ENCODE measurements around the gene ANKH. TPM values are rescaled to one million over a fixed set of nuclear protein-coding genes. Genes with fewer than 3 reads are reported as not detected.
"Not testable (repeated sequence)": the region's sequence is repeated elsewhere in the genome, so short reads cannot be mapped to it uniquely, and the experiment has no call there.

The ANKH gene
- total RNA-seq, 2 experiments from 2014 or later: 31.3 to 41.9 TPM

GRCh38 chr5:14861123-14861765, 10.3 kb downstream of the ANKH start:
- Mint-ChIP-seq H3K4me1 (no peaks in the 10 kb centered on the region), H3K4me3 (no peak overlapping the region)

GRCh38 chr5:14859980-14860379, 11.6 kb downstream of the ANKH start:
- Mint-ChIP-seq H3K9me3 (ENCODE audit: low read depth) (no peaks in the 10 kb centered on the region), H3K4me3 (no peak overlapping the region), H3K27me3 (no peaks in the 10 kb centered on the region), H3K36me3 (peaks cover 3% of the 10 kb centered on the region), H3K4me1 (no peaks in the 10 kb centered on the region), H3K27ac (no peak overlapping the region)
- DNase-seq (no peak), ATAC-seq (no peak)
- CTCF ChIA-PET: interaction anchor here (0.6 to 1.0 kb wide), 2 partner anchors 71 to 133 kb away, joined by 3 to 4 read pairs; no protein-coding TSS in a partner anchor

More at GRCh38 chr5:14861123-14861765, 10.3 kb downstream of the ANKH start:
- DNase-seq (no peak), ATAC-seq (no peak)
- Mint-ChIP-seq H3K27ac (no peak overlapping the region), H3K9me3 (ENCODE audit: low read depth) (no peaks in the 10 kb centered on the region), H3K27me3 (no peaks in the 10 kb centered on the region), H3K36me3 (peaks cover 3% of the 10 kb centered on the region)
- CTCF ChIA-PET: interaction anchor here (1.0 kb wide), 1 partner anchor 10 kb away, joined by 5 read pairs; the partner anchor contains the start of gene ANKH

- no peaks in the 10 kb centered on the region for H3K27me3 Mint-ChIP-seq
- peaks cover 3% of the 10 kb centered on the region for H3K36me3 Mint-ChIP-seq
- no peak overlapping the region for H3K27ac Mint-ChIP-seq
- no peaks in the 10 kb centered on the region for H3K9me3 Mint-ChIP-seq (ENCODE audit: low read depth)
- CTCF ChIA-PET: interaction anchor here (0.6 to 1.0 kb wide), 2 partner anchors 12 to 132 kb away, joined by 4 read pairs; partner anchors contain the start of gene ANKH
- no peak for ATAC-seq
- no peak for DNase-seq
- H3K4me3 Mint-ChIP-seq: no peak overlapping the region
- no peaks in the 10 kb centered on the region for H3K4me1 Mint-ChIP-seq
These were observed 12.4 kb downstream of the ANKH start for GRCh38 chr5:14859150-14859549.

GRCh38 chr5:14855366-14855765, 16.2 kb downstream of the ANKH start:
- H3K36me3 Mint-ChIP-seq: peaks cover 2% of the 10 kb centered on the region
- H3K27me3 Mint-ChIP-seq: no peaks in the 10 kb centered on the region
- H3K27ac Mint-ChIP-seq: no peak overlapping the region
- H3K4me1 Mint-ChIP-seq: no peaks in the 10 kb centered on the region
- ATAC-seq (no peak), DNase-seq (no peak)
- H3K4me3 Mint-ChIP-seq: no peak overlapping the region
- no peaks in the 10 kb centered on the region for H3K9me3 Mint-ChIP-seq (ENCODE audit: low read depth)
- CTCF ChIA-PET: no interaction called here

- DNase-seq (no peak), ATAC-seq (no peak)
- Mint-ChIP-seq H3K36me3 (peaks cover 2% of the 10 kb centered on the region), H3K4me1 (no peaks in the 10 kb centered on the region), H3K27ac (no peak overlapping the region), H3K9me3 (ENCODE audit: low read depth) (no peaks in the 10 kb centered on the region), H3K4me3 (no peak overlapping the region), H3K27me3 (no peaks in the 10 kb centered on the region)
- CTCF ChIA-PET: interaction anchor here (0.7 kb wide), 1 partner anchor 15 kb away, joined by 3 read pairs; no protein-coding TSS in a partner anchor
These were observed 16.8 kb downstream of the ANKH start for GRCh38 chr5:14854799-14855198.

- no peaks in the 10 kb centered on the region for H3K4me1 Mint-ChIP-seq
- ATAC-seq: no peak
- H3K27ac Mint-ChIP-seq: no peak overlapping the region
- H3K36me3 Mint-ChIP-seq: no peaks in the 10 kb centered on the region
- CTCF ChIA-PET: no interaction called here
- no peak overlapping the region for H3K4me3 Mint-ChIP-seq
- no peaks in the 10 kb centered on the region for H3K27me3 Mint-ChIP-seq
- no peaks in the 10 kb centered on the region for H3K9me3 Mint-ChIP-seq (ENCODE audit: low read depth)
- DNase-seq: no peak
These were observed 17.9 kb downstream of the ANKH start for GRCh38 chr5:14853685-14854084.

- no peak for ATAC-seq
- H3K4me1 Mint-ChIP-seq: no peaks in the 10 kb centered on the region
- no peaks in the 10 kb centered on the region for H3K9me3 Mint-ChIP-seq (ENCODE audit: low read depth)
- no peak overlapping the region for H3K4me3 Mint-ChIP-seq
- no peaks in the 10 kb centered on the region for H3K36me3 Mint-ChIP-seq
- DNase-seq: no peak
- CTCF ChIA-PET: no interaction called here
- no peaks in the 10 kb centered on the region for H3K27me3 Mint-ChIP-seq
- no peak overlapping the region for H3K27ac Mint-ChIP-seq
These were observed 18.8 kb downstream of the ANKH start for GRCh38 chr5:14852779-14853178.

- Mint-ChIP-seq H3K4me1 (no peaks in the 10 kb centered on the region), H3K27me3 (no peaks in the 10 kb centered on the region), H3K36me3 (no peaks in the 10 kb centered on the region), H3K9me3 (ENCODE audit: low read depth) (no peaks in the 10 kb centered on the region), H3K4me3 (no peak overlapping the region), H3K27ac (no peak overlapping the region)
- DNase-seq (no peak), ATAC-seq (no peak)
- CTCF ChIA-PET: interaction anchor here (0.6 kb wide), 1 partner anchor 270 kb away, joined by 5 read pairs; no protein-coding TSS in a partner anchor
These were observed 19.5 kb downstream of the ANKH start for GRCh38 chr5:14851999-14852526.

- Mint-ChIP-seq H3K27ac (no peak overlapping the region), H3K27me3 (no peaks in the 10 kb centered on the region), H3K36me3 (no peaks in the 10 kb centered on the region), H3K4me3 (no peak overlapping the region), H3K9me3 (ENCODE audit: low read depth) (no peaks in the 10 kb centered on the region), H3K4me1 (no peaks in the 10 kb centered on the region)
- CTCF ChIA-PET: no interaction called here
- no peak for DNase-seq
- no peak for ATAC-seq
These were observed 20.0 kb downstream of the ANKH start for GRCh38 chr5:14851597-14851996.

- Mint-ChIP-seq H3K4me1 (no peaks in the 10 kb centered on the region), H3K27me3 (no peaks in the 10 kb centered on the region), H3K27ac (no peak overlapping the region), H3K4me3 (no peak overlapping the region), H3K9me3 (ENCODE audit: low read depth) (no peaks in the 10 kb centered on the region), H3K36me3 (no peaks in the 10 kb centered on the region)
- ATAC-seq (no peak), DNase-seq (no peak)
- CTCF ChIA-PET: no interaction called here
These were observed 20.5 kb downstream of the ANKH start for GRCh38 chr5:14851050-14851419.

- Mint-ChIP-seq H3K27me3 (no peaks in the 10 kb centered on the region), H3K4me1 (no peaks in the 10 kb centered on the region), H3K4me3 (no peak overlapping the region), H3K36me3 (no peaks in the 10 kb centered on the region), H3K9me3 (ENCODE audit: low read depth) (no peaks in the 10 kb centered on the region), H3K27ac (no peak overlapping the region)
- DNase-seq (no peak), ATAC-seq (no peak)
- CTCF ChIA-PET: no interaction called here
These were observed 21.0 kb downstream of the ANKH start for GRCh38 chr5:14850419-14851049.

- Mint-ChIP-seq H3K27ac (no peak overlapping the region), H3K36me3 (no peaks in the 10 kb centered on the region), H3K9me3 (ENCODE audit: low read depth) (no peaks in the 10 kb centered on the region), H3K27me3 (no peaks in the 10 kb centered on the region), H3K4me1 (no peaks in the 10 kb centered on the region), H3K4me3 (no peak overlapping the region)
- ATAC-seq (no peak), DNase-seq (no peak)
- CTCF ChIA-PET: no interaction called here
These were observed 21.9 kb downstream of the ANKH start for GRCh38 chr5:14849516-14850294.

GRCh38 chr5:14848942-14849341, 22.6 kb downstream of the ANKH start:
- DNase-seq; H3K27me3 Mint-ChIP-seq; H3K9me3 Mint-ChIP-seq (ENCODE audit: low read depth); ATAC-seq; H3K4me3 Mint-ChIP-seq; H3K4me1 Mint-ChIP-seq; H3K36me3 Mint-ChIP-seq; H3K27ac Mint-ChIP-seq; CTCF ChIA-PET: not testable (repeated sequence)
